ENCODE data around the gene RBM20. TPM values are rescaled to one million over a fixed set of nuclear protein-coding genes. Genes with fewer than 3 reads are reported as not detected.
"Not testable (repeated sequence)": the region's sequence is repeated elsewhere in the genome, so short reads cannot be mapped to it uniquely, and the experiment has no call there.

The RBM20 gene
- total and polyA plus RNA-seq, 2 experiments from 2014 or later = 0.05 to 0.17 TPM

GRCh38 chr10:110666259-110666658 is 22.1 kb downstream of the RBM20 start:
- peaks cover 33% of the 10 kb centered on the region for H3K4me1 Mint-ChIP-seq
- H3F3A ChIP-seq (replicated peaks; ENCODE audit: low read depth); H3K36me3 Mint-ChIP-seq (ENCODE audit: low read depth); H3K4me2 ChIP-seq; H2AFZ ChIP-seq; H3K9me2 ChIP-seq (ENCODE audit: insufficient read depth); H3K9me3 Mint-ChIP-seq; H3K4me3 ChIP-seq; H3K27ac Mint-ChIP-seq; H3K27ac ChIP-seq (ENCODE audit: low read depth); H3K79me2 ChIP-seq (replicated peaks; ENCODE audit: insufficient read depth); ATAC-seq; DNase-seq (ENCODE audit: low spot score); H3K36me3 ChIP-seq (ENCODE audit: insufficient read depth); H3K4me3 Mint-ChIP-seq; H4K20me1 ChIP-seq (replicated peaks; ENCODE audit: insufficient read depth): not testable (repeated sequence)
- Histone ChIP-seq H3K27me3 (ENCODE audit: insufficient read depth) (peaks cover 44% of the 10 kb centered on the region), H3K4me1 (ENCODE audit: insufficient read depth) (peaks cover 23% of the 10 kb centered on the region)
- peaks cover 14% of the 10 kb centered on the region for H3K27me3 Mint-ChIP-seq (ENCODE audit: insufficient read depth, low read depth, poor library complexity)

- no peak overlapping the region for H3K27ac Mint-ChIP-seq
- no peak for ATAC-seq
- TF ChIP-seq ZNF462 (CRISPR knock-in tag; IDR thresholded peaks at IDR 0.05) (no peak), ETS1 (IDR thresholded peaks at IDR 0.05) (no peak), EZH2phosphoT487 (IDR thresholded peaks at IDR 0.05; ENCODE audit: unreplicated experiment) (no peak), ZNF114 (CRISPR knock-in tag; IDR thresholded peaks at IDR 0.05) (no peak), JUNB (IDR thresholded peaks at IDR 0.05; ENCODE audit: unreplicated experiment) (no peak), ZNF331 (CRISPR knock-in tag; IDR thresholded peaks at IDR 0.05; ENCODE audit: low read depth) (no peak), POLR2AphosphoS5 (IDR thresholded peaks at IDR 0.05; ENCODE audit: low read depth) (no peak), EZH2 (IDR thresholded peaks at IDR 0.05; ENCODE audit: low read depth, unreplicated experiment) (no peak), CTCF (conservative IDR thresholded peaks at IDR 0.05; ENCODE audit: low read depth in 2 of 2) (no peak), REST (IDR thresholded peaks at IDR 0.05; ENCODE audit: unreplicated experiment) (no peak)
Measured at GRCh38 chr10:110666673-110667072, 22.5 kb downstream of the RBM20 start.

More at GRCh38 chr10:110666673-110667072, 22.5 kb downstream of the RBM20 start:
- Histone ChIP-seq H3K4me1 (ENCODE audit: insufficient read depth) (peaks cover 23% of the 10 kb centered on the region), H3F3A (replicated peaks; ENCODE audit: low read depth) (no peaks in the 10 kb centered on the region), H3K79me2 (replicated peaks; ENCODE audit: insufficient read depth) (no peaks in the 10 kb centered on the region), H3K4me3 (no peak overlapping the region), H2AFZ (no peak overlapping the region), H3K9me2 (ENCODE audit: insufficient read depth) (no peaks in the 10 kb centered on the region), H3K27me3 (ENCODE audit: insufficient read depth) (peaks cover 48% of the 10 kb centered on the region), H4K20me1 (replicated peaks; ENCODE audit: insufficient read depth) (no peaks in the 10 kb centered on the region), H3K27ac (ENCODE audit: low read depth) (no peak overlapping the region), H3K4me2 (peak overlapping the region; percentile 62; the same call in 1 of the 2 replicates), H3K36me3 (ENCODE audit: insufficient read depth) (no peaks in the 10 kb centered on the region)
- H3K4me3 Mint-ChIP-seq = no peak overlapping the region
- no peak for DNase-seq (ENCODE audit: low spot score)
- no peaks in the 10 kb centered on the region for H3K9me3 Mint-ChIP-seq
- no peaks in the 10 kb centered on the region for H3K36me3 Mint-ChIP-seq (ENCODE audit: low read depth)
- H3K4me1 Mint-ChIP-seq = peaks cover 33% of the 10 kb centered on the region
- peaks cover 14% of the 10 kb centered on the region for H3K27me3 Mint-ChIP-seq (ENCODE audit: insufficient read depth, low read depth, poor library complexity)

Data from GM23338 (cell line).